Upper lobe of left lung (tissue), 4 donors: ENCODE results near the gene THBS3.

Source experiments
- POLR2AphosphoS5 ChIP-seq, 2 donors: sonication (generic); formaldehyde crosslinking; IDR thresholded peaks; one replicate each; pipeline ENCODE4 v1.5.1; 2017; ENCODE audit warnings: antibody characterized with exemption in 2 of 2
- TF ChIP-seq, protein P1 (sequence below), 6 experiments: fragments of 450-650 bp in 4 of 6; fragments of 200-600 bp in 2 of 6; sonication (generic) in 2 of 6; IDR thresholded peaks; one replicate each; pipeline ENCODE4 v1.5.1; 2016 to 2019; ENCODE audit warnings: antibody characterized with exemption in 6 of 6

DNA sequence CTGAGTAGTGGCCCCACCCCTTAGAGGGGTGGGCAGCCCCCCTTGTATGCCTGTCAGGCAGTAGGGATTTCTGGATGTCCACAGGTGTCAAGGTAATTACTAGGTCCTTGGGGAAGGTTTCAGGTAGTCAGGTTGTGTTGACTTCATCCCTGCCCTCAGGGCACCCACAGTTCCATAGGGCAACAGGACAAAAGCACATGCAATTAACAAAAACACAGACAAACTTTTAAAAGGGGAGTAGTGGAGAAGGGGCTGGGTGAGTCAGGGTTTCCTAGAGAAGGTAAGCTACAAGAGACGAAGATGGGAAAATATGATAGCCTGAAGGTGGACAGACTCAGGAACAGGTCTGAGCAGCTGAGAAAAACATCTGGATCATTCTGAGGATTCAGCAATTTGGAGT lies 48.7 kb downstream of the THBS3 start:
- TF ChIP-seq, protein P1, sequence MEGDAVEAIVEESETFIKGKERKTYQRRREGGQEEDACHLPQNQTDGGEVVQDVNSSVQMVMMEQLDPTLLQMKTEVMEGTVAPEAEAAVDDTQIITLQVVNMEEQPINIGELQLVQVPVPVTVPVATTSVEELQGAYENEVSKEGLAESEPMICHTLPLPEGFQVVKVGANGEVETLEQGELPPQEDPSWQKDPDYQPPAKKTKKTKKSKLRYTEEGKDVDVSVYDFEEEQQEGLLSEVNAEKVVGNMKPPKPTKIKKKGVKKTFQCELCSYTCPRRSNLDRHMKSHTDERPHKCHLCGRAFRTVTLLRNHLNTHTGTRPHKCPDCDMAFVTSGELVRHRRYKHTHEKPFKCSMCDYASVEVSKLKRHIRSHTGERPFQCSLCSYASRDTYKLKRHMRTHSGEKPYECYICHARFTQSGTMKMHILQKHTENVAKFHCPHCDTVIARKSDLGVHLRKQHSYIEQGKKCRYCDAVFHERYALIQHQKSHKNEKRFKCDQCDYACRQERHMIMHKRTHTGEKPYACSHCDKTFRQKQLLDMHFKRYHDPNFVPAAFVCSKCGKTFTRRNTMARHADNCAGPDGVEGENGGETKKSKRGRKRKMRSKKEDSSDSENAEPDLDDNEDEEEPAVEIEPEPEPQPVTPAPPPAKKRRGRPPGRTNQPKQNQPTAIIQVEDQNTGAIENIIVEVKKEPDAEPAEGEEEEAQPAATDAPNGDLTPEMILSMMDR (IDR thresholded peaks at IDR 0.05): no peak
- no peak for TF ChIP-seq POLR2AphosphoS5 (IDR thresholded peaks at IDR 0.05)
